ENCODE data around the gene CACNA1B. TPM values are rescaled to one million over a fixed set of nuclear protein-coding genes. Genes with fewer than 3 reads are reported as not detected.

CACNA1B gene
- total and polyA plus RNA-seq, 2 donors (not counting 1 experiment from before 2014, with no cell fraction given), result 0.01 to 0.17 TPM

DNA sequence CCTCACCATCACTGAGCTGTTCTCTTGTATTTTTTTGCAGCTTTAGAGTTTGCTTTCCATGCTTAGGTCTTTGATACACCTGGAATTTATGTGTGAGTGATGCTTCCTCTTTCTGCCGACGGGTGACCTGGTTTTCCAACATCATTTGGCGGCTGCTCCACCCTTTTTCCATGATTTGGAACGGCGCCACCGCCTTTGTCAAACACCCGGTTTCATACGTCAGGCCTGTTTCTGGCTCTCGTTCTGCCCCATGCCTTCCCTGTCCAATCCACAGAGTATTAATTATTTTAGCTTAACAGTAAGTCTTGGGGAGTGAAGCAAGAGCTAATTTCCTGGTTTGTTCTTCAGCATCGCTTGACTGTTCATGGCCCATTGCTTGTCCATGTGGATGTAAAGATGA lies 30.2 kb downstream of the CACNA1B start:
- Histone ChIP-seq H3K4me2 (ENCODE audit: extremely low read depth, insufficient read depth, low read length) (no peak overlapping the region), H3K9me3 (ENCODE audit: control insufficient read depth, insufficient read depth, low read depth, low read length) (no peaks in the 10 kb centered on the region), H3K4me3 (replicated peaks in 1 of 4; ENCODE audit: control extremely low read depth in 1 of 4, insufficient read depth in 1 of 4, low read depth in 3 of 4, low read length in 4 of 4) (no peak overlapping the region), H3K9ac (ENCODE audit: insufficient read depth, low read length) (no peak overlapping the region), H3K79me2 (ENCODE audit: control insufficient read depth, insufficient read depth, low read length) (no peaks in the 10 kb centered on the region), H2AFZ (ENCODE audit: low read length) (no peak overlapping the region), H3K4me1 (ENCODE audit: control insufficient read depth, extremely low read depth, insufficient read depth, low read length) (no peaks in the 10 kb centered on the region), H3K36me3 (ENCODE audit: control insufficient read depth, insufficient read depth, low read length) (no peaks in the 10 kb centered on the region), H4K20me1 (ENCODE audit: control insufficient read depth, extremely low read depth, insufficient read depth, low read length) (no peaks in the 10 kb centered on the region), H3K27ac (ENCODE audit: insufficient read depth, low read length) (no peak overlapping the region), H3K27me3 (ENCODE audit: control insufficient read depth, insufficient read depth, low read length) (no peaks in the 10 kb centered on the region)
- no peak for DNase-seq (ENCODE audit: low read depth in 2 of 2)
- no peak for TF ChIP-seq EZH2 (IDR thresholded peaks at IDR 0.05; ENCODE audit: low read length, missing control alignments)
- TF ChIP-seq CTCF (conservative IDR thresholded peaks at IDR 0.05 in 1 of 2, IDR thresholded peaks at IDR 0.05 in 1 of 2; ENCODE audit: low read depth in 1 of 2, low read length in 2 of 2), result no peak

DNA sequence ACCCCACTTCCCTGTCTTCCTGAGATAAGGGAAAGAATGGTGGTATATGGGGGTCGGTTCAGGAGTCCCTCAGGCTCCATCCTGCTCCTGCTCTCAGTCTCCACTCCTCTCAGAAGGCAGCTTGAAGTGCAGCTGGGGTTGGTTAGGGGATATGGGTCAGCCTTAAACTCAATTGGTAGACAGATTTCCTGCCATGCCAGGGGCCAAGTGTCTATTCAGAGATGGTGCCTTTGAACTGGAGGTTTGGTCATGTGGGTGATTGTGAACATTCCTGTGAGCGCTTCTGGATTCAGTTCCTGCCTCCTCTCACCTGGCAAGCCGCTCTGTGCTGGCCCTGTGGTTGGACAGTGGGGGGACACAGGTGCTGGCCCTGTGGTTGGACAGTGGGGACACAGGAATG lies 35.1 kb downstream of the CACNA1B start:
- H3K4me1 ChIP-seq (ENCODE audit: control insufficient read depth, extremely low read depth, insufficient read depth, low read length), result no peaks in the 10 kb centered on the region
- DNase-seq (ENCODE audit: low read depth in 2 of 2), result no peak
- H3K9me3 ChIP-seq (ENCODE audit: control insufficient read depth, insufficient read depth, low read depth, low read length), result no peaks in the 10 kb centered on the region
- no peak for TF ChIP-seq EZH2 (IDR thresholded peaks at IDR 0.05; ENCODE audit: low read length, missing control alignments)
- H3K4me2 ChIP-seq (ENCODE audit: extremely low read depth, insufficient read depth, low read length), result no peak overlapping the region
- no peaks in the 10 kb centered on the region for H3K36me3 ChIP-seq (ENCODE audit: control insufficient read depth, insufficient read depth, low read length)
- no peaks in the 10 kb centered on the region for H3K79me2 ChIP-seq (ENCODE audit: control insufficient read depth, insufficient read depth, low read length)
- H3K9ac ChIP-seq (ENCODE audit: insufficient read depth, low read length), result no peak overlapping the region
- no peaks in the 10 kb centered on the region for H4K20me1 ChIP-seq (ENCODE audit: control insufficient read depth, extremely low read depth, insufficient read depth, low read length)
- no peak overlapping the region for H3K4me3 ChIP-seq (replicated peaks in 1 of 4; ENCODE audit: control extremely low read depth in 1 of 4, insufficient read depth in 1 of 4, low read depth in 3 of 4, low read length in 4 of 4)
- H3K27ac ChIP-seq (ENCODE audit: insufficient read depth, low read length), result no peak overlapping the region
- no peak overlapping the region for H2AFZ ChIP-seq (ENCODE audit: low read length)
- H3K27me3 ChIP-seq (ENCODE audit: control insufficient read depth, insufficient read depth, low read length), result no peaks in the 10 kb centered on the region

DNA sequence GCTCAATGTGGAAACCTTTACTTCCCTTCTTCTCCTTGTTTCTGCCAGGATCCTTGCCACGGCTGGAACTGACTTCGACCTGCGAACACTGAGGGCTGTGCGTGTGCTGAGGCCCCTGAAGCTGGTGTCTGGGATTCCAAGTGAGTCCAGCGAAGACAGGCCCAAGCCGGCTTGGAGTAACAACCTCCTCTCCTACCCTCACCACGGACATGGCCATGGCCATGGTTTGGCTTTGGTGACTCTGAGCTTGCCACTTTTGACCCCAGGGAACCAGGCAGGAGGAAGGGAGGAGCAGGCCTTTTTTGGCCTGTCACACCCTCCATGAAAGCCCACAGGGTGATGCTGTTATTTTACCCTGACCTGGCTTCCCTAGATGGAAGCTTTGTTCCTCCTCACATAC lies 35.5 kb downstream of the CACNA1B start:
- H2AFZ ChIP-seq (ENCODE audit: low read length), result no peak overlapping the region
- H3K9me3 ChIP-seq (ENCODE audit: control insufficient read depth, insufficient read depth, low read depth, low read length), result no peaks in the 10 kb centered on the region
- H3K36me3 ChIP-seq (ENCODE audit: control insufficient read depth, insufficient read depth, low read length), result no peaks in the 10 kb centered on the region
- H3K27ac ChIP-seq (ENCODE audit: insufficient read depth, low read length), result no peak overlapping the region
- no peak overlapping the region for H3K4me3 ChIP-seq (replicated peaks in 1 of 4; ENCODE audit: control extremely low read depth in 1 of 4, insufficient read depth in 1 of 4, low read depth in 3 of 4, low read length in 4 of 4)
- no peak for DNase-seq (ENCODE audit: low read depth in 2 of 2)
- H3K27me3 ChIP-seq (ENCODE audit: control insufficient read depth, insufficient read depth, low read length), result no peaks in the 10 kb centered on the region
- H3K9ac ChIP-seq (ENCODE audit: insufficient read depth, low read length), result no peak overlapping the region
- no peaks in the 10 kb centered on the region for H4K20me1 ChIP-seq (ENCODE audit: control insufficient read depth, extremely low read depth, insufficient read depth, low read length)
- no peaks in the 10 kb centered on the region for H3K79me2 ChIP-seq (ENCODE audit: control insufficient read depth, insufficient read depth, low read length)
- TF ChIP-seq CTCF (conservative IDR thresholded peaks at IDR 0.05 in 1 of 2, IDR thresholded peaks at IDR 0.05 in 1 of 2; ENCODE audit: low read depth in 1 of 2, low read length in 2 of 2), result no peak
- no peak for TF ChIP-seq EZH2 (IDR thresholded peaks at IDR 0.05; ENCODE audit: low read length, missing control alignments)
- no peaks in the 10 kb centered on the region for H3K4me1 ChIP-seq (ENCODE audit: control insufficient read depth, extremely low read depth, insufficient read depth, low read length)
- no peak overlapping the region for H3K4me2 ChIP-seq (ENCODE audit: extremely low read depth, insufficient read depth, low read length)

Measured in fibroblast of lung (primary cell).